ENCODE measurements around the gene DLGAP1.

The DLGAP1 gene

DNA sequence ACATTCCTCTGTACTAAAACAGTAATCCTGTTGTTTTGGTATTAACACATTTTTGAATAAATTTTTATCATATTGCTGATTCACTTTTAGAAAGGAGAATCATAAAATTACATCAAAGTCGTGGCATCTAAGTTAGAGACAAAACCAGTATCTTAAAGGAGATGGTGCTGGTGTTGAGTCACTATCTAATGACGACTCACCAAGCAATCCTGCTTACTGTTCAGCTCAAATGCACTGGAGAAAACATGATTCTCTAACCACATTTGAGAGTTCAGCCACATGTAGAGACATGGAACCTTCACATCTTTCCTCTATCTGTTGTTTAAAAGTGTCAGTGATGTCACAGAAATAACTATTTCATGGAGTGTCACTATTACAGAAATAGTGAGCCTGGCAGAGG, 531.4 kb downstream of the DLGAP1 start:
- peak; percentile 72 for DNase-seq

DNA sequence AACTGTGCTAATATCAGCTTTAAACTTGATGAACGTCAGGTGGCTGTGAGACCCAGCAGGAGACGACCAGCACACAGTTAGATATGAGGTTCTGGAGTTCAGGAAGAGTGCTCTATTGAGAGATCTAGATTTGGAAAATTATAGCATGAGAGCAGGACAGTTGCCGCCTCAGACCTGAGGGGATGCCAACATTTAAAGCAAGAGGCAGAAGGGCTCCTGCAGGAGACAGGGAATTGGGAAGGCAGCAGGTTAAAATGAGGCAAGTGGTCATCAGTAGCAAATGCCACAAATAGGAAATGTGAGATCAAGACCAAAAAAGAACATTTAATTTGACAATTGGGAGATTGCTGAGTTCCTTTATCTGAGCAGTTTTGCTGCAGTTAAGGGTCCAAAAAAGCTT, 533.3 kb downstream of the DLGAP1 start:
- DNase-seq = no peak

DNA sequence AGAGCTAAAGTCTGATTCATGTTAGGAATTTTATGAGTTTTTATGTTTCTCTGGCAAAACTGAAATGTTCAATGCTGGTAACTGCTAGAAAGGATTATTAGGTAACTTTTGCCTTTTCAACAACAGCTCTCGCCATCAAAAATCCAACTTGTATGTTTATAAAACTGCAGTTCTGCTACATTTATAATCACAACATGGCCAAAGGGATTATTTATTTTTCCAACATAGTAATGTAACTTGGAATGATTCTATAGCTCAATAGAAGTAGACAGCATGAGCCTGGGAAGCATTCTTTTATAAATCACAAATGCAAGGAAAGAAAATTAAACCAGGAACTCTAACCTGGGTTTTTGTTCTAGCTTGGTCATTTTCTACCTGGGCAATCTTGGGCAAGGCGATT, 534.3 kb downstream of the DLGAP1 start:
- no peak for DNase-seq

DNA sequence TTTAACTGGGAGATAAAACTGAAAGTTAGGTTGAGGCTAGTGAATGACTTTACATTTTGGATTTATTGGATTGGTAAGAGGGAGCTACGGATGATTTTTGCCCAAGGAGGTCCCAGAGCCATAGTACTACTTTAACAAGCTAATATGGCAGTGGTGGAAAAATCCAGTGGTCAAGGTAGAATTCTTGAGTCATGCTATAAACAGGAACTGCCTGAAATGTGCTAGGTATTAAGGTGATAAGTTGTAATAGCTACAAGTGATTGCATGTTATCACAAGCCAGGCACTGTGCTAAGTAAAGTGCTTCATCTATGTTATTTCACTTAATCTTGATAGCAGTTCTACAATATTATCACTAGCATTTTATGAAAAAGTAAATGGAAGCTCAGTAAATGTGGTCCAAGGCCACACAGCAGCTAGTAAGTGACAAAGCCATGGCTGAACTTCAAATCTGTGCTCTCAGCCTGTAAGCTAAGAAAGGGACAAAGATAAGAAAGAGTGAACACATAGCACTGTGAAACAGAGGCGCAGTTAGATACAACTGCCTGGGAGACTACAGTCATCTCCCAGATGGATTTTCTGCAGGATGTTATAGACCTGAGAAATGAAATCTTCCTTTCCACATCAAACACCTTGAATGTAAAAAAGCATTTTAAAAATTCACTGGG, 535.6 kb downstream of the DLGAP1 start:
- DNase-seq = no peak

DNA sequence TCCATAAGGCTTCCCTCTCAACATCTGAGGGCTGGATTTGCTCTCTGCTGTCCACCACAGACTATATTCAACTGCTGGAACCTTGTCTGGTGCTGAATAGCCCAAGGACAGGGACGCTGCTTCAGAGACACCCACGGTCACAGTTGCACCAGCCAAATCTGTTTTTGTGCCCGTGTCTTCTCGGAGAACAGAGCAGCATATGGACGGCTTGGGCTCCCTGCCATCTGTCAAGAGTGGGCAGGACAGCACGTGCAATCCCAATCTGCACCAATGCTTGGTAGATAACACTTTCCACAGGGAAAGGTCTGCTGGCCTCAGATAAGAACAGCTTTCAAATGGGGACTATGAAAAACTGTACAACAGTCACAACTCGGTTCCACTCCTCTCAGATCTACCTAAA, 539.0 kb downstream of the DLGAP1 start:
- no peak for DNase-seq

DNA sequence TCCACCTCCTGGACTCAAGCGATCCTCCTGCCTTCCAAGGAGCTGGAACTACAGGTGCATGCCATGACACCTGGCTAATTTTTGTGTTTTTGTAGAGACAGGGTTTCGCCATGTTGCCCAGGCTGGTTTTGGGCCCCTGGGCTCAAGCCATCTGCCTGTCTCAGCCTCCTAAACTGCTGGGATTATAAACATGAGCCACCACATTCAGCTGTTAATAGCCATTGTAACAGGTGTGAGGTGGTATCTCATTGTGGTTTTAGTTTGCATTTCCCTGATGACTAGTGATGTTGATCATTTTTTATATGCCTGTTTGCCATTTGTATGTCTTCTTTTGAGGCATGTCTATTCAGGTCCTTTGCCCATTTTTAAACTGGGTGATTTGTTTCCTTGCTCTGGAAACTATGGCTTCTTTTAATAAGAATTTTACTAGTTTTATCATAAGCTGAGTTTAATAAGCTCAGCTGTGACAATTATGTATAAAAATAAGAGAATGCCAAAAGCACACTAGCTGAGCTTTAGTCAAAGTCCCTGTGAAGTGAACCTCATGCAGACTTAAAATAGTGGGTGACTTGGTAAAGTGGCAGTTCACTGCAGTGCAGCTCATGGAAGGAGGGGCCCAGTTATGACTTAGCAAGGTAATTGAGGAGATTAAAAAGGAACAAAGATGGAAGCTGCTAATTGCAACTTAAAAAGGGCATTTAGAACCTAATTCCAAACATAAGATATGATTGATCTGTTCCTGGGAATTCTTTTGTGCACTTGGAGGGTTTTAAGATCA, 540.1 kb downstream of the DLGAP1 start:
- DNase-seq = no peak

DNA sequence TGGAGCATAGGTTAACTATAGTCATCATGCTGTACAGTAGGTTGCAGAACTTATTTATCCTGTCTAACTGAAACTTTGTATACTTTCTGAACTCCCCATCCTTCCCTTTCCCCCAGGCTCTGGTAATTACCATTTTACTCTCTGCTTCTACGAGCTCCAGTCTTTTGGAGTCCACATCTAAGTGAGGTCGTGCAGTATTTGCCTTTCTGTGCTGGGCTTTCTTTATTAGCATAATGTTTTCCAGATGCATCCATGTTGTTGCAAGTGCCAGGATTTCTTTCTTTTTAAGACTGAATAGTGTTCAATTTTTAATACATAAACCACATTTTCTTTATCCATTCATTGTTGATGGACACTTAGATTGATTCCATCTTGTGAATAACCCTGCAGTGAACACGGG, 541.0 kb downstream of the DLGAP1 start:
- DNase-seq = no peak

DNA sequence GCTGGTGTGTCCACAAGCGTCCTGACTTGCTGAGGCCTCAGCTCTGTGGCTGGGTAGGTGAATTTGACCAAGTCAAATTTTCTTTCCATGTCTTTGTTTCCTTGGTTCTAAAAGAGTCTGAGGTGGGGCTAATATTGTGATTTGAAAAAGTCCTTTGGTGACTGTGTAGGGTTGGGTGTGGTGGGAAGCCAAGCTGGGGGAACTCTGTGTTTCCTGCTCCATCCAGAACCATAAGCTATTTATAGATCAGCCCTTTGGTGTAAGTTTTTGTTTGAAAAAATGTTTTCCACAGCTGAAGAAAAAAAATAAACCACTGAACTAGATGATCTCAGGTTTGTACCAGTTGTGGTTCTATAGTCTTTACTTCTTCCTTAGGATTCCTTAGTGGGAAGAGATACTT, 542.4 kb downstream of the DLGAP1 start:
- no peak for DNase-seq

DNA sequence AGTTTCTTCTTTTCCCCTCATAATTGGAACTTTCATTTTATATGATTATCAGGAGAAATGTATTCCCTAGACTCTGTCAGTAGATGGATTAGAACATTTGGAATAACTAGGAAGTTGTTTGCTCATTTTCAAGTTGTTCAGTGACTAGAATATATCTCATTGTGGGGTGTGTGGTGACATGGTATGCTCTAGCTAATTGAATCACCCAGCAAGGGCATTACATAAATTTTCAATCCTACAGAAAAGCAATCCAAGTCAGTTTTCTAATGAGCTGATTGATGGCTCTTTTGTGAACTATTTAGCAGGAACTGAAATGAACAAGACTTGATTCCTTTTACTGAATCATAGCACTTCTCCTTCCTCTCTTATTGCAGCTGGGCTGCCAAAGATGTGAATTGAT, 543.7 kb downstream of the DLGAP1 start:
- DNase-seq = no peak

DNA sequence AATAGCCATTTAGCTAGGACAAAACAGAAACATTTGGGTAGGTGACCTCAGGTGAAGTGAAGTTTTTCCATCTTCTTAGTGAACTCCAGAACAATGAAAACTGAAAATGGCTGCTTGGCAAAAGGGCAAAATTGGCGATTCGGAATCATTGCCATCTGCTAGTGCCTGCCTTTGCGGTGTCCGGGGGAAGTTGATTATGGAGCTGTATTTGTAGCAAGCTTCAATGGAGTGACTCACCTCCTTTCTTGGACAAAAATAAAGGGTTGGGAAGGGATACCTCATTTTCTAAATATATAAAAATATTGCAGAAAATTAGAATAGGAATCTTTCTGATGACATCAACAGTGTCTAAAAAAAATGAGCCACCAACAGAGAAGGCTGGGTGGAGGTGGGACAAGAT, 544.6 kb downstream of the DLGAP1 start:
- no peak for DNase-seq

DNA sequence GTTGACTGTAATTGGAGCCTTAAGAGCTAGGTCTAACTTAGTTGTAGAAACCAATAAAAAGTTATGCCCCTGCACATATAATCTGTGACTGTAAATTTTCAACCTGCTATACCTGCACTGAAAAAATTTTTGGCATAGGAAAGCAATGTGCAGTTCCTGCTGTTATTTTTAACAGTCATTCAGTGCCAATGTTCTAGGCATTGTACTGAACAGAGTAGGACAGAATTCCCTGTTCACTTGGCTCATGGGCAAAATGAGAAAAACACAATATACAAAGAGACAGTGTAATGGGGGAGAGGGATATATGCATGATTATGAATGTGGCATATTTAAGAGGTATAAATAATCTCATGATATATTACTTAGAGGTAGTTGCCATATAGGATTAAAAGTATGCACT, 547.2 kb downstream of the DLGAP1 start:
- no peak for DNase-seq

DNA sequence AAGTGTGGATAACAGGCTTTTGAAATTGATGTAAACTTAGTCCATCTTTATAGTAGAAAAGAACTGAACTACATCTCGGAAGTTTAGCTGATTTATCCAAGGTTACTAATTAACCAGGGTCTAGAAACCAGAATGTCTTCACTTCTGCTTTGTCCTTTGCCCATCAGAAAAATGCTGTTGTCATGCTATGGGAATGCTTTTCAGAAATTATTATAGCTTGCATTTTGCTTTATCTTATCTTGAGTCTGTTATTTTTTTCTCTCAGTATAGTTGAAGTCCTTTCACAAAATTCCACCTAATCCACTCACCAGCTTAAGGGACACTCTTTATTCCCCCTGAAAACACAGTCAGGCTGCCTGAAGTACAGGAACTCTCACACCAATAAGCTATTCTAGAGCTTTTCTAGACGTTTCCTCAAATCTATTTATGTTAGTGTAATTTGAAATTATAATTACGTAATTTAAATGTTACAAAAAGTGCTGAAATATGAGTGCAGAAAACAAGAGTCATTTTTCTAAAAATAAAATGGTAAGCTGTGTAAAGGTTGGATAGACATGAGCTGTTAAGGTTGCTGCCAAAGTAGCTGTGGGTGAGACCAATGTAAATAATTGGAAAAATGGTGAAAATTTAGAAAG, 548.9 kb downstream of the DLGAP1 start:
- peak; percentile 22 for DNase-seq

DNA sequence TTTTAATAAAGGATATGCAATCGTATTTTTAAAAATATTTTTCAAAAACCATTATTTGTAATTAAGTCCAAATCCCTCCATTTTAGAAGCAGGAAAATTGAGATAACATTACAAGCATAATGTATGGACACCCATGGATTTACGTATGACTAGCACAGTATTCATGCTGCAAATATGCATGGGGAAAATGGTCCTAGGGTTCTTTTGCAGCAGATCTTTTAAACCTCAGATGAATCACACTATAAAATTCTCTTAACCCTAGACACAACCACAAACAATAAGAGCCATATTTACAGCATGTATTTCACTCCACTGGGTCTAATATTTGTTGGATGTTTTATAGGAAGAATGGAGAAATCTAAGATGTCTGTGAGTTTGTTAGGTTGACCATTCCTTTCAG, 551.8 kb downstream of the DLGAP1 start:
- peak; percentile 85 for DNase-seq

DNA sequence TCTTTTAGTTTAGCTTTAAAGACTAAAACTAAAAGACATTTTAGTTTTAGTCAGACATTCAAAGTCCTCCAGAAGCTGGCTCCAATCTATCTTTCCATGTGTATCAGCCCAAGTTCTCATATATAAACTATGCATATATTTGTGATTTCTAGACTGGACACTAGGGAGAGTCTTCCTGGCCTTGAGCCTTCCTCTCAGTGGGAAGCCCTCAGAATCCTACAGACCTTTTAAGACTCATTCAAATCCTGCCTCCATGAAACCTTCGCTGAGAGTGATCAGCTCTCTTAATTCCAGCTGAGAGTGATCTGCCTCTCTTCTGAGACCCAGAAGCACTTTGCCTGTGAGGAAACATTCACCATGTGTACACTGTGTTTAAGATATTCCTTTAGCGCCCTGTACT, 552.4 kb downstream of the DLGAP1 start:
- no peak for DNase-seq

DNA sequence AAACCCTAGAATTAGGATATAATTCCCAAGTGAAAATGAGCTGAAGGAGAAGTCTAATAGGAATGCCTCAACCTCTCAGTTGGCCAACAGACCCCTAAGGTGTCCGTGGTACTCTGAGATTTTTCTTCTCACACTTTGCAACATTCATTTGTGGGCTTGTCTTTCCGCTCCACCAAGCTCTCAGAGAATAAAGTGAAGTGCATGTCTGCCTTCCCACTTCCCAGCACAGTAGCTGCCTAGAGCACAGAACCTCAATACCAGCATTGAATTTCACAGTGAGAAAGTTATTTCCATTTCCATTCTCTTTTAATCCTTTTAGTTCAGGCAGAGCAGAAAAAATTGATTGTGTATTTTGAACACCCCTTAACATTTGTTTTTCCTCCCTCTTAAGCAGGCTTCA, 553.3 kb downstream of the DLGAP1 start:
- DNase-seq = no peak

DNA sequence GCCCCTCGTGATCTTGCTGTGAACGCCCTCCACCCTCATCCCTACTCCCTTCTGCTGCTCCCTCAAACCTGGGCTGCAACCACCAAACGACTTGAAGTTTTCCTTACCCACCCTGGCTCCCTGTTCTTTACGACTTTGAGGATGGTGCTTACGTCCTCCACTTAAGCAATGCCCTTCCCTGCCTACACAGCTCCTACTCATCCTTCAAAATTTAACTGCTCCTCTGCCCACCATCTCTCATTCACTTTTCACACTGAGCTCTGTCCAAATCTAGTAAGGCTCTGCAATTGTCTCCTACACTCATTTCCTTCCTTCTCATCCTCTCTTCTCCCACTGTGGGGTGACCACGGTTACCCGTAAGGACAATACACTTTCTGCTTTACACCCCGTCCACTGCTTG, 554.1 kb downstream of the DLGAP1 start:
- no peak for DNase-seq

DNA sequence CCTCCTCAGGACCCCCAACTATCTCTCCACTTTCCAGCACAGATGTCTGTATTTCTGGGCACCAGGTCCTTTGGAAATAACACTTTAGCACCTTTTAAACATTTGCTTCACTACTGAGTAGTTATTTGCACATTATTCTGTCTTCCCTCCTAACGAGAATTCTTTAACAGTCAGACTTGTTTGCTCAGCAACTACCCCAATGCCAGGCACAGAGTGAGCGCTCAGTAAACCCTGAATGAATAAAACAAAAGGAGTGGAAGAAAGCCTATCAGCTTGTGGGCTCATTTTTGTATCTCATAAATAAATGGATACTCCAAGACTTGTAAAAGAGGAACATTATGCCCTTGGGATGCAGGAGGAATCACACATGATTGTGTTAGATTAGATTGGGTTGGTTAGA, 554.8 kb downstream of the DLGAP1 start:
- no peak for DNase-seq

DNA sequence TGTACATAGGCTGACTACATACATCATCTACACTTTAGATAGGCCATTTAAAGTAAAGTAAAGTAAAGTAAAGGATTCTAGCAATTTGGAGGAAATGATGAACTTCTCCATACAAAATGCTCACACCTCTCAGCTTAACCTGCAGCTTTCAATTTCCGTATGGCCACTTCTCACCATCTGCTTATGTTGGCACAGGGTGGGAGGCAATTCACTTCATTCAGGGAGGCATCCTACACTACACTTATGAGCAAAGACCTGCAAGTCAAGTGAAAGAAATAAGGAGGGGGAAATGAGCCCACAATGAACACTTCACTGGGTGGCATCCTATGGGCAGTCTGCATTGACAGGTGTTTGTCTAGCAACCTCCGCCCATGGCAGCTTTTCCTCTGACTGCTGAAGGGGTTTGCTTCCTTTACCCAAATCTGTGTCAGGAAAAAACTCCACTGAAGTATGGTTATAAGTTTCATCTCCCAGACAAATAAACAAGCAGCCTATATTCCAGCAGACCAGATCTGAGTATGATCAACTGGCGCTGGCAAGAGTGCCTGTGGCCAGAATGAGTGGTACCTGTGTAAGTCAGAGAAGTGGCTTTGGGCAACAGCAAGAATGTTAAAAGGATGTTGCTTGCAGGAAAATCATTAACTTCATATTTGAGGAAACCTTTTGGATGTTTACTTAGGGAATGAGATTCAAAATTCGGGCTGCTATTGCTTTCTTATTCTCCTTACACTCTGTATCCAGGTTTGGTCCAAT, 556.1 kb downstream of the DLGAP1 start:
- no peak for DNase-seq

DNA sequence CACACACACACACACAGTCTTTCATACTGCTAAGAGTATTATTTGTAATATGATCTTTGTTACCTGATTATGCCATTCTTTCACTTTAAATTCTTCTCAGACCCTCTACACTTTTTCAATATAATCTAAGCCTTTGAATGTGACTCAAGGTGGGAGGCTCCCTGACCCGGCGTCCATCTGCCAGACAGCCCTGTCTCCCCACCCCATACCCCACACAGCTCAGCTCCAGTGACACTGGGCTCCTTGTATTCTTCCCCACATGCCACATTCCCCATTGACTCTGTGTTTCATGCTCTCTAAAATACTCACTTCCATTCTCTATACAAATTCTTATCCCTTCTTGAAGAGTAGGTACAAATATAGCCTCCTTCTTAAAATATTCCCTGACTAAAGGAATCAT, 563.0 kb downstream of the DLGAP1 start:
- DNase-seq = no peak

DNA sequence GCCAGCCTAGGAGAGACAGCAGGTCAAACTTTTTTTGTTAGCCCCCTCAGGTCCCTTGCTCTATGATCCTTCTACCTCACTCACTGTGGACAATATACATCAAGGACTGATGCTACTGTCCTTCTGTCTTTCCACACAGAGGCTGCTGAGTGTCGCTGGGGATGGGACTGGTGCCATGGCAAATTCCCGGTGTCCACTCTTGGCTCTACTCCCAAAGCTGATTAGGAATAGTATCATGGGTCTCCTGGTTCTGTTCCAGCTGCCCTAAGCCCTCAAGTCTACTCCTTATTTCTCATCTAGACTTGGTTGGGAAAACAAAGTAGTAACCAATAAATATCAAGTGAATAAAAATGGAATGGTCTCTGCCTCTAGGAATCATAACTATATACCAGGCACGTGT, 563.9 kb downstream of the DLGAP1 start:
- DNase-seq = no peak

DNA sequence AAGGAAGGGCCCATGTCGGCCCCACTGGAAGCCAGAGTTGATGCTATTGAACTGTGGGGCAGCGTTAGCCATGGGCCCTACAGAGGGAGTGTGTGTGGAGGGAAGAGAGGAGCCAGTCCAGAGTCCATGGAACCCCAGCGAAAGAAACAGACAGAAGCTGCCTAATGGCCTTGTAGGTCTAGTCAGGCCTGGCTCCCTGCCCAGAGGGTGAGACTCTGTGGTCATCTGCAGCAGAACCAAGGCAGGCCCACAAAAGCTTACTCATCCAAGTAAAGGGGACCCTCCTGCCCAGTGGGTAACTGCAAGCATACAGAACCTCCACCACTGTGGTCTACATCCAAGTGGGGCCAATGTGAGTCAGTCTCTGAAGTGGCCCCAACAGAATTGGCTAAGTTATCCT, 565.3 kb downstream of the DLGAP1 start:
- peak; percentile 59 for DNase-seq

DNA sequence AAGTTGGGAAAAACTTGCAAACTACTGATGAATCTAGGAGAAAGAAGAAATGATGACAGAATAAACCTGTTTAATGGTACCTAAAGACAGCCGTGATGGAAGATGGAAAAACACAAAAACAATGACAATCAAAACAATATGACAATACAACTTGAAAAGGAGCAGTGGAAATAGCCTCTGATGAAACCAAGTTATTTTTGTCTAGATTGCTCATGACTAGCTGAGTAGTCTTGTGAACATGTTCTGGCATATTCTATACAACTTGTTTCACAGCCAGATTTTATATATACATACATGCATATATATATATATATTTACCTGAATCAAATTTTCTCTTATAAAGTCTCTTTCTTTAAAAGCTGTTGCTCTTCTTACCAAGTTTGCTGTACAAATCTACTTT, 566.0 kb downstream of the DLGAP1 start:
- no peak for DNase-seq

DNA sequence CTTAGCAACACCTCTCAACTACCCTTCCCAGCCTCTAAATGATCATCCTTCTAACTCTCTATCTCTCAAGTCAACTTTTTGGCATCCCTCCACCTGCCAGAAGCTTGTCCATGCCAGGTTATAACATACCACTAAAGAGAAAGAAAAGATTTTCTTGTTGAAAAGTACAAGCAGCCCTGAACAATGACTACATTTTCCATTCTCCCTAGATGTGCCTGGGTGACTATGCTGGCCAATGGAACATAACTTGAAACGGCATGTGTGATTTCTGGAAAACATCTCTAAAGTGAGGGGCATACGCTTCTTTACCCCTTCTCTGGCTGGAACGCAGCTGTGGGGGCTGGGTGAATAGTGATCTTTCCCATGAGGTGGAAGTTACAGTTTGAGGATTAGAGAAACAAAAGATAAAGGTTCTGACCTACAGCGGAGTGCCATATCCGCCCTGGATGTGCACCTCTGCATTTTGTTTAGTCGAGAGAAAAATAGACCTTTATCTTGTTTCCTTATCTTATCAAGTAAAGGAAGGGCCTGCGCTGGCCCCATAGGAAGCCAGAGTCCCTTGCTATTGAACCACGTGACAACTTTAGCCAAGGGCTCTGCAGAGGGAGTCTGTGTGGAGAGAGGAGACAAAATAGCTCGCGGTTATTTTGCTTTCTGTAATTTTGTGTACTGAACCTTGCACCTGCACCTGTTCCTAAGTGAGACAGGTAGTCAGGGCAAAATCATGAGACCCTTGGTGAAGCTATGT, 568.4 kb downstream of the DLGAP1 start:
- DNase-seq = no peak

Data from NCI-H226 (cell line).